Mesendoderm (in vitro differentiated cells): Measurements from ENCODE around the gene CENPE.

ENCODE experiments used
- DNase-seq: peaks from one replicate; pipeline ENCODE4 v3.0.0; 2013
- H2AK5ac ChIP-seq: 2 replicates; pipeline ENCODE4 v1.6.1; 2013; ENCODE audit warnings: low read length, inconsistent platforms
- H2BK120ac ChIP-seq: 2 replicates; pipeline ENCODE4 v1.6.1; 2013; ENCODE audit warnings: low read depth, mild to moderate bottlenecking, low read length, moderate library complexity, mixed read lengths
- H2BK15ac ChIP-seq: replicated peaks from 2 replicates; pipeline ENCODE4 v1.6.1; 2013; ENCODE audit warnings: low read depth, mild to moderate bottlenecking, moderate library complexity
- H2BK5ac ChIP-seq: 2 replicates; pipeline ENCODE4 v1.6.1; 2013; ENCODE audit warnings: low read length, inconsistent platforms
- H3K18ac ChIP-seq: 2 replicates; pipeline ENCODE4 v1.6.1; 2013; ENCODE audit warnings: mild to moderate bottlenecking, low read length, mixed read lengths
- H3K23ac ChIP-seq: one replicate; pipeline ENCODE4 v1.6.1; 2013; ENCODE audit warnings: low read length
- H3K27ac ChIP-seq: 2 replicates; pipeline ENCODE4 v1.5.1; 2013; ENCODE audit warnings: low read depth, mild to moderate bottlenecking, inconsistent platforms, low read length, moderate library complexity
- H3K27me3 ChIP-seq: 2 replicates; pipeline ENCODE4 v1.6.1; 2013; ENCODE audit warnings: low read length, control low read depth, mild to moderate bottlenecking, inconsistent platforms; ENCODE audit not compliant: insufficient read depth, poor library complexity
- H3K36me3 ChIP-seq: 2 replicates; pipeline ENCODE4 v1.6.1; 2013; ENCODE audit warnings: low read length, inconsistent platforms; ENCODE audit not compliant: control insufficient read depth, insufficient read depth
- H3K4ac ChIP-seq: one replicate; pipeline ENCODE4 v1.6.1; 2013; ENCODE audit warnings: low read depth, mild to moderate bottlenecking, low read length, moderate library complexity
- H3K4me1 ChIP-seq: 2 replicates; pipeline ENCODE4 v1.6.1; 2013; ENCODE audit warnings: low read depth, low read length, inconsistent platforms; ENCODE audit not compliant: control insufficient read depth
- H3K4me2 ChIP-seq: 2 replicates; pipeline ENCODE4 v1.6.1; 2013; ENCODE audit warnings: low read length
- H3K4me3 ChIP-seq: 2 replicates; pipeline ENCODE4 v1.5.1; 2013; ENCODE audit warnings: mild to moderate bottlenecking, low read length
- H3K56ac ChIP-seq: one replicate; pipeline ENCODE4 v1.6.1; 2013; ENCODE audit warnings: low read length
- H3K79me1 ChIP-seq: 2 replicates; pipeline ENCODE4 v1.6.1; 2013; ENCODE audit warnings: low read length, inconsistent platforms
- H3K79me2 ChIP-seq: 2 replicates; pipeline ENCODE4 v1.6.1; 2013; ENCODE audit warnings: mild to moderate bottlenecking, low read length; ENCODE audit not compliant: control insufficient read depth, insufficient read depth
- H3K9ac ChIP-seq: 2 replicates; pipeline ENCODE4 v1.6.1; 2013; ENCODE audit warnings: low read length, inconsistent platforms
- H4K5ac ChIP-seq: one replicate; pipeline ENCODE4 v1.6.1; 2013; ENCODE audit warnings: low read length
- H4K8ac ChIP-seq: one replicate; pipeline ENCODE4 v1.6.1; 2013; ENCODE audit warnings: low read depth, mild to moderate bottlenecking, control low read depth, low read length, moderate library complexity
- WGBS: extraction: QIAGEN DNeasy Blood & Tissue Kit; methylation state at CpG from one replicate; pipeline ENCODE4 v1.1.7; 2013; ENCODE audit warnings: low lambda C conversion rate, missing lambda C conversion rate; ENCODE audit not compliant: insufficient coverage; ENCODE audit errors: extremely low coverage; 5-methylcytosine and 5-hydroxymethylcytosine counted together

The CENPE gene

DNA sequence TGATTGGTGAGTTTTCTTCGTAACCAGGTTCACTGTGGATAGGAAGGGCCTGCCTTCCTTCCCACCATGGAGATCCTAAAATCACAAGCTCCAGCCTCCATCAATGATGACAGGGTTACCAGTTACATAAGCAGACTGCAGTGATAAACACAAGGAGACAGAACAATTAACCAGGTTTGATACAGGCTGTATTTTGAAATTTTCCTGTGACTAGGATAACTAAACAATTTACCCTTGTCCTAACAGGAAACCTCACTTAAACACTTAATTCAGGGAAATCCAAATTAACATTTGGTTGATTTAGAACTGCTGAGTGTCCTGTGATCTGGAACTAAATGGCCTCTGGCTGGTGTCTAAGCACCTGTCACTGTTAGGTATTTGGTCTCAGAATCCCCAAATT, 118.5 kb downstream of the CENPE start:
- Histone ChIP-seq H3K56ac (no peak overlapping the region), H3K4ac (no peak overlapping the region), H3K27ac (no peak overlapping the region), H2BK120ac (no peak overlapping the region), H3K36me3 (no peaks in the 10 kb centered on the region), H3K4me2 (no peak overlapping the region), H2AK5ac (no peak overlapping the region), H3K79me2 (no peaks in the 10 kb centered on the region), H3K9ac (no peak overlapping the region), H3K4me3 (no peak overlapping the region), H3K18ac (no peak overlapping the region), H3K27me3 (no peaks in the 10 kb centered on the region), H2BK5ac (no peak overlapping the region), H3K4me1 (no peaks in the 10 kb centered on the region), H4K5ac (no peak overlapping the region), H4K8ac (no peak overlapping the region), H2BK15ac (no peak overlapping the region), H3K23ac (no peak overlapping the region), H3K79me1 (no peaks in the 10 kb centered on the region)
- WGBS, result no CpG with 5 or more reads among the region's 1 CpG
- DNase-seq, result no peak

DNA sequence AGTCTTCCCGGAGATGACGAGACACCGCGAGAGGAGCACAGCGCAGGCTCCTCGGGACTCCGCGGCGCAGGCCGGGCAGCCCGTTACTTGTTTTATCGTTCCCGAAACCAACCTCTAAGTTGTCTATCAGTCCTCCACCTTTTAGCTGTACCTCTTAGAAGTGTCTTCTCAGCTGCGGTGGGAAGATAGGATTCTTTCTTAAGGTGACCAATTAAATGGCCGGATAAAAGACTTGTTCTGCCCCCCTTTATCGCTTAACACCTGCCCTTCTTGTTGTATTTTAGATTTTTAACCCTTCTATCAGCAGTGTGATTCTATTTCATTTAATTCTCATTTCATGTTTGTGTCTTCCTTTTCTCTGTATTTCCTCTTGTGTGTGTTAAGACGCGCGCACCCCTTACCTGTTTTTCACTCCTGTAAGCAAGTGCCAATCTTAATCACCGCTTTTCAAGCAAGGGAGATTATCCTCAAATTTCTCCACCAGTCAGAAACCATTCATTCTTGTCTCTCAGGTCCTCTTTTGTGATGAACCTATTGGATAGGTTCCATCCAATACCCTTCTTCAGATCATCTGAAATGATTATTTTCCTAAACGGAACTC, 121.3 kb downstream of the CENPE start, which contains the start of gene SLC9B2:
TSS of gene SLC9B2 (minus strand) at position 15 of the 601 bp plus-strand sequence. CDS start 9,211 bp downstream, outside the sequence.
- no peak within 1 kb of the TSS for H4K5ac ChIP-seq
- peak within 1 kb of the TSS; percentile 90 for H3K56ac ChIP-seq
- no peak within 1 kb of the TSS for H2BK15ac ChIP-seq
- peak within 1 kb of the TSS; percentile 70 for H3K4me2 ChIP-seq
- H2BK120ac ChIP-seq, result no peak within 1 kb of the TSS
- H3K4ac ChIP-seq, result no peak within 1 kb of the TSS
- no peak within 1 kb of the TSS for H2AK5ac ChIP-seq
- no peaks in the 10 kb centered on the region for H3K36me3 ChIP-seq
- H4K8ac ChIP-seq, result peak within 1 kb of the TSS; percentile 67
- H3K4me3 ChIP-seq, result peak within 1 kb of the TSS; percentile 52
- H3K23ac ChIP-seq, result no peak within 1 kb of the TSS
- H3K27ac ChIP-seq, result peak within 1 kb of the TSS; percentile 16
- DNase-seq, result no peak
- no peak within 1 kb of the TSS for H2BK5ac ChIP-seq
- peak within 1 kb of the TSS; percentile 75 for H3K9ac ChIP-seq
- no peaks in the 10 kb centered on the region for H3K27me3 ChIP-seq
- no peaks in the 10 kb centered on the region for H3K79me2 ChIP-seq
- no CpG with 5 or more reads among the region's 21 CpGs for WGBS
- peak within 1 kb of the TSS; percentile 34 for H3K18ac ChIP-seq
- no peaks in the 10 kb centered on the region for H3K79me1 ChIP-seq
- no peaks in the 10 kb centered on the region for H3K4me1 ChIP-seq

- H3K4me1 ChIP-seq, result no peaks in the 10 kb centered on the region
- no CpG with 5 or more reads among the region's 82 CpGs for WGBS
Observed at GRCh38 chr4:103075894-103076746, 122.0 kb downstream of the CENPE start.

DNA sequence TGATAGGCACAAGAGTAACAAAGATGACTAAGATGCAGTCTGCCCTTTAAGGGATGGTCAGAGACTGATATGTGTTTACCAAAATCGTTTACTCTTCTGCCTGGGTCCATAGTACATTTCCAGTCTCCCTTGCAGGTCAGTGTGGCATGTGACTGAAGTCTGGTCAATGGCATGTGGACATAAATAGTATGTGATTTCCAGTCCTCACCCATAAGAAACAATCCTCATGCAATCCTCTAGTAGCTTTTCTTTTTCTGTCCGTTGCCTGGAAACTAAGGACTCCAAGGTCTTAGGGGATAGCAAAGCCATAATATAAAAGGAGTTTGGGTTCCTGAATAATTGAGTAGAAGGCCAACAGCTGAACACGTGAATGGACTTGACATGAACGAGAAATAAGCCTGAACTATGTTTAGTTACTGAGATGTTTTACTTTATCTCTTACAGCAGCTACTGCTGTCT, 122.7 kb downstream of the CENPE start:
- Histone ChIP-seq H2AK5ac (no peak overlapping the region), H3K79me2 (no peaks in the 10 kb centered on the region), H3K9ac (peak overlapping the region; percentile 75), H3K4me1 (no peaks in the 10 kb centered on the region), H2BK5ac (no peak overlapping the region), H2BK15ac (no peak overlapping the region), H4K5ac (no peak overlapping the region), H3K56ac (no peak overlapping the region), H3K27me3 (no peaks in the 10 kb centered on the region), H3K23ac (no peak overlapping the region), H3K36me3 (no peaks in the 10 kb centered on the region), H3K27ac (no peak overlapping the region), H4K8ac (no peak overlapping the region), H3K4ac (no peak overlapping the region), H2BK120ac (no peak overlapping the region), H3K4me2 (peak overlapping the region; percentile 70), H3K4me3 (no peak overlapping the region), H3K79me1 (no peaks in the 10 kb centered on the region), H3K18ac (no peak overlapping the region)
- WGBS, result no CpG with 5 or more reads among the region's 4 CpGs
- no peak for DNase-seq

More at GRCh38 chr4:103075894-103076746, 122.0 kb downstream of the CENPE start:
- Histone ChIP-seq H3K79me2 (no peaks in the 10 kb centered on the region), H3K4ac (no peak overlapping the region), H4K8ac (peak overlapping the region; percentile 67), H3K56ac (peak overlapping the region; percentile 90), H2BK15ac (no peak overlapping the region), H3K27ac (peak overlapping the region; percentile 16), H2BK120ac (no peak overlapping the region), H3K23ac (no peak overlapping the region), H3K9ac (peak overlapping the region; percentile 75), H3K18ac (peak overlapping the region; percentile 34), H2BK5ac (no peak overlapping the region), H3K4me3 (peak overlapping the region; percentile 52), H3K4me2 (peak overlapping the region; percentile 70), H3K27me3 (no peaks in the 10 kb centered on the region), H3K79me1 (no peaks in the 10 kb centered on the region), H4K5ac (no peak overlapping the region), H2AK5ac (no peak overlapping the region), H3K36me3 (no peaks in the 10 kb centered on the region)
- DNase-seq, result peak; percentile 76

GRCh38 chr4:103074744-103075434, 123.3 kb downstream of the CENPE start:
- Histone ChIP-seq H2BK120ac (no peak overlapping the region), H2BK5ac (no peak overlapping the region), H3K27ac (no peak overlapping the region), H4K5ac (no peak overlapping the region), H3K4me2 (no peak overlapping the region), H3K27me3 (no peaks in the 10 kb centered on the region), H3K4ac (no peak overlapping the region), H3K56ac (no peak overlapping the region), H3K9ac (no peak overlapping the region), H3K4me3 (no peak overlapping the region), H2BK15ac (no peak overlapping the region), H3K79me2 (no peaks in the 10 kb centered on the region), H3K4me1 (no peaks in the 10 kb centered on the region), H4K8ac (no peak overlapping the region), H3K36me3 (no peaks in the 10 kb centered on the region), H2AK5ac (no peak overlapping the region), H3K23ac (no peak overlapping the region), H3K79me1 (no peaks in the 10 kb centered on the region), H3K18ac (no peak overlapping the region)
- no CpG with 5 or more reads among the region's 9 CpGs for WGBS
- DNase-seq, result no peak
